Mesenchymal stem cell (in vitro differentiated cells and primary cell): ENCODE measurements around the gene CRACDL.

Source experiments
- DNase-seq: peaks from one replicate; pipeline ENCODE4 v3.0.0-alpha.2; 2013
- H2AFZ ChIP-seq: one replicate; pipeline ENCODE4 v1.6.1; 2013; ENCODE audit warnings: low read depth, mild to moderate bottlenecking, control low read depth, inconsistent platforms, low read length, moderate library complexity
- H2AK5ac ChIP-seq: 2 replicates; pipeline ENCODE4 v1.6.1; 2013; ENCODE audit warnings: low read length, moderate library complexity, mild to moderate bottlenecking, inconsistent platforms; ENCODE audit not compliant: severe bottlenecking
- H2BK120ac ChIP-seq: one replicate; pipeline ENCODE4 v1.6.1; 2013; ENCODE audit warnings: low read depth, mild to moderate bottlenecking, inconsistent platforms, low read length, moderate library complexity
- H2BK12ac ChIP-seq, 2 experiments: one replicate each; pipeline ENCODE4 v1.6.1; 2013; ENCODE audit warnings: inconsistent platforms in 2 of 2, low read length in 2 of 2, mild to moderate bottlenecking in 2 of 2, moderate library complexity in 2 of 2, control low read depth in 1 of 2
- H2BK15ac ChIP-seq: one replicate; pipeline ENCODE4 v1.6.1; 2013; ENCODE audit warnings: mild to moderate bottlenecking, low read depth, inconsistent platforms; ENCODE audit not compliant: poor library complexity, severe bottlenecking
- H2BK5ac ChIP-seq: 2 replicates; pipeline ENCODE4 v1.6.1; 2013; ENCODE audit warnings: low read depth, mild to moderate bottlenecking, low read length, control low read depth, inconsistent platforms; ENCODE audit not compliant: poor library complexity, severe bottlenecking
- H3K14ac ChIP-seq, 2 experiments: one replicate each; pipeline ENCODE4 v1.6.1; 2013; ENCODE audit warnings: inconsistent platforms in 2 of 2, low read length in 2 of 2, control low read depth in 1 of 2, mild to moderate bottlenecking in 1 of 2, moderate library complexity in 1 of 2
- H3K18ac ChIP-seq, 2 experiments: one replicate each; pipeline ENCODE4 v1.6.1; 2013; ENCODE audit warnings: inconsistent platforms in 2 of 2, low read length in 2 of 2, control low read depth in 1 of 2, low read depth in 1 of 2, mild to moderate bottlenecking in 1 of 2
- H3K23ac ChIP-seq, 2 experiments: one replicate each; pipeline ENCODE4 v1.6.1; 2013; ENCODE audit warnings: inconsistent platforms in 2 of 2, low read length in 2 of 2, mild to moderate bottlenecking in 2 of 2, moderate library complexity in 2 of 2, control low read depth in 1 of 2
- H3K27ac ChIP-seq: 2 replicates; pipeline ENCODE4 v1.5.1; 2013; ENCODE audit warnings: mild to moderate bottlenecking, moderate library complexity, low read length, control low read depth, inconsistent platforms; ENCODE audit not compliant: poor library complexity, severe bottlenecking
- H3K27me3 ChIP-seq, 2 experiments: 2 replicates each; pipeline versions ENCODE4 v1.6.1 to v1.7.0; 2013; ENCODE audit warnings: low read length in 2 of 2, mild to moderate bottlenecking in 2 of 2, moderate library complexity in 2 of 2, control low read depth in 1 of 2, inconsistent platforms in 1 of 2; ENCODE audit not compliant: control insufficient read depth in 1 of 2, insufficient read depth in 1 of 2
- H3K36me3 ChIP-seq, 2 experiments: 2 replicates each; pipeline versions ENCODE4 v1.6.1 to v1.7.0; 2013; ENCODE audit warnings: low read length in 2 of 2, control low read depth in 1 of 2, inconsistent platforms in 1 of 2, low read depth in 1 of 2, mild to moderate bottlenecking in 1 of 2; ENCODE audit not compliant: insufficient read depth in 2 of 2, control insufficient read depth in 1 of 2
- H3K4ac ChIP-seq, 2 experiments: one replicate each; pipeline ENCODE4 v1.6.1; 2013; ENCODE audit warnings: inconsistent platforms in 2 of 2, low read length in 2 of 2, mild to moderate bottlenecking in 2 of 2, moderate library complexity in 2 of 2, control low read depth in 1 of 2, low read depth in 1 of 2
- H3K4me1 ChIP-seq: 2 replicates; pipeline ENCODE4 v1.6.1; 2013; ENCODE audit warnings: low read depth, low read length, control low read depth; ENCODE audit not compliant: control insufficient read depth, insufficient read depth
- H3K4me2 ChIP-seq: 2 replicates; pipeline ENCODE4 v1.6.1; 2013; ENCODE audit warnings: low read length, mild to moderate bottlenecking, inconsistent platforms; ENCODE audit not compliant: poor library complexity, severe bottlenecking
- H3K4me3 ChIP-seq, 2 experiments: 2 replicates each; pipeline versions ENCODE4 v1.5.1 to v1.7.0; 2013; ENCODE audit warnings: low read length in 2 of 2, mild to moderate bottlenecking in 2 of 2, control low read depth in 1 of 2, low read depth in 1 of 2; ENCODE audit not compliant: insufficient read depth in 1 of 2
- H3K79me1 ChIP-seq: replicated peaks from 2 replicates; pipeline ENCODE4 v1.6.1; 2013; ENCODE audit warnings: mild to moderate bottlenecking, control low read depth, low read length, inconsistent platforms; ENCODE audit not compliant: poor library complexity, severe bottlenecking
- H3K9ac ChIP-seq: 2 replicates; pipeline ENCODE4 v1.7.0; 2013; ENCODE audit warnings: mild to moderate bottlenecking, low read length, moderate library complexity
- H3K9me3 ChIP-seq: 2 replicates; pipeline ENCODE4 v1.7.0; 2013; ENCODE audit warnings: mild to moderate bottlenecking, low read length; ENCODE audit not compliant: control insufficient read depth
- H4K8ac ChIP-seq: one replicate; pipeline ENCODE4 v1.6.1; 2013; ENCODE audit warnings: inconsistent platforms, mild to moderate bottlenecking, low read length, moderate library complexity
- H4K91ac ChIP-seq: one replicate; pipeline ENCODE4 v1.6.1; 2013; ENCODE audit warnings: mild to moderate bottlenecking, low read length, inconsistent platforms
- WGBS: methylation state at CpG from one replicate; pipeline ENCODE4 v1.1.7; 2013; ENCODE audit warnings: mixed read lengths; 5-methylcytosine and 5-hydroxymethylcytosine counted together

CRACDL gene

DNA sequence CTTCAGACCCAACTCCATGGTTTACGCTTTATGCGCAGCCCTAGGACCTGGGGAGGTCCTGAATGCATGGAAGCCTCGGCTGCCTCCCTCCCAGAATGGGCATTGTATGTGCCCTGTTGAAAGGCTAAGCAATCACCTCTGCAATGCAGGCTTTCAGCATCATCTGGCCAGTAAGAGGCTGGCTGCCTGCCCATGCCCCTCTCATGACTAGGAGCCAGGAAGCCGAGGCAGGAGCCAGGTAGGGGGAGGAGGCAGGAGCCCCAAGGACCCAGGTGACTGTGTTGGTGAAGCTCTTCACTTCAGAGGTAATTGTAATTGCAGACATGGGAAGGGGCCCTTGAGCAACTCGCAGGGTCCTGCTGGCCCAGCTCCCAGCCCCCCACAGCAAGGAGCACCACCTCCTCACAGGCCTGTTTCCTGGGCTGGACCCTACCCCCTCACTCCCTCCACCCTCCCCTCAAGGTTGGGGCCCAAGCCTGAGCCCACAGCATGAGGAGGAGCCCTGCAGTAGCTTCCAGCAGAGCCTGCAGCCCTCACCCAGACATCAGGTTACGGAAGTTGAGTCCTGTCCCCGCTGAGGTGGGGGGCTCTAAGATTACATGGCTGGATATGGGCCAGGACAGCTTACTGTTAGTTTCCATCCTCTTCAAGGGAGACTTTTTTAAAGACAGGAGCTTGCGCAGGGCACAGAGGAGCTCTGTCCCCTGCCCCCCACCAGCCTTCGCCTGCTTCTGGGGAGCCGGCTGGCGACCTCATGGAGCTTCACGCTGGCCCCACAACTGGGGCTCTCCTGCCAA, 21.9 kb downstream of the CRACDL start:
- no peaks in the 10 kb centered on the region for H3K9me3 ChIP-seq
- peak overlapping the region; percentile 14 for H2AK5ac ChIP-seq
- no peak overlapping the region for H3K4ac ChIP-seq
- H4K8ac ChIP-seq, result no peak overlapping the region
- no peak overlapping the region for H3K18ac ChIP-seq
- H2BK120ac ChIP-seq, result no peak overlapping the region
- no peak overlapping the region for H2BK12ac ChIP-seq
- H3K23ac ChIP-seq, result no peak overlapping the region
- H3K27me3 ChIP-seq, result no peaks in the 10 kb centered on the region
- H3K4me1 ChIP-seq, result peaks cover 42% of the 10 kb centered on the region
- H3K4me2 ChIP-seq, result no peak overlapping the region
- no peak overlapping the region for H3K9ac ChIP-seq
- no peak overlapping the region for H3K14ac ChIP-seq
- H4K91ac ChIP-seq, result no peak overlapping the region
- peak overlapping the region; percentile 7 for H2AFZ ChIP-seq
- no peaks in the 10 kb centered on the region for H3K79me1 ChIP-seq
- H3K27ac ChIP-seq, result no peak overlapping the region
- no peak overlapping the region for H2BK15ac ChIP-seq
- WGBS, result 90% methylated on average over 12 of the region's 12 CpGs
- no peak overlapping the region for H2BK5ac ChIP-seq
- H3K36me3 ChIP-seq, result peaks cover 0 to 3% of the 10 kb centered on the region in 2 experiments
- no peak overlapping the region for H3K4me3 ChIP-seq
- no peak for DNase-seq

DNA sequence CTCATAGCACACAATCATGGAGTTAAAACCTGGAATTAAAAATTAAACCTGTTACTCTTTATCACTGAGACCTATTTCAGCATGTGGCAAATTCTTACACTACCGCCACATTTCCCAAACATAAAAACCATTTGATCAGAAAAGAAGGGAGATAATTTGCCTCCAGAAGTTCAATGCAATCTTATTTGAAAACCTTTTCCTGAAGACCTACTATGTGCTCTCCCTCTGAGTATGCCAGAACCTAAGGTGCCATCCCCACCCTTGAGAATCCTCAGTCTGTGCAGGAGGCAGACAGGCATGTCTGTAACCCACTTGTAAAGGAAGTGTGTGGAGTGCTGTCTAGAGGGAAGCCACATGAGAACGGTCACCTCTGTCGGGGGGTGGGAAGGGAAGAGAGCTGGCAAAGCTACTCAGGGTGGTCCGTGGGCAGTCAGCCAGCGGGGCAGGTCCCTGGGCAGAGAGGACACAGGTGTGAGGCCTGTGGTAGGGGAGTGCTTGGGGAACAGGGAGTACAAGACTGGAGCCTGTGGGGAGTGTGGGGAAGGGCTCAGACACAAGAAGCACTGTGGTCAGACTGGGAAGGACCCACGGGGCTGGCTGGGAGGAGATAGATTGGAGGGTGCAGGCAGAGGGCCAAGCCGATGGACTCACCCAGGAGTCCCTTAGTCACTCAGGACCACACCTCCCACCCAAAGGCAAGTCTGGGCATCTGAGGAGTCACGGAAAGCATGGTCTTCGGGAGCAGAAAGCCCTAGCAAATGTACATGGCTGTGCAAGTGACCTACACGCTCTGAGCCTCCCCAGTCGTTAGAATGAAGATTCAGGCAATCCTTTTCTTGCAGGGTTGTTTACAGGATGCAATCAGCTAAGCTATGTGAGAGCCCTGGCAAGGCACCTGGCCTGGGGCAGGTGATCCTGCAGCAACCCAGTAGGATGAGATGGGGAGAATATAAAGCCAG, 22.8 kb downstream of the CRACDL start:
- DNase-seq, result no peak
- 89% methylated on average over 11 of the region's 11 CpGs for WGBS

DNA sequence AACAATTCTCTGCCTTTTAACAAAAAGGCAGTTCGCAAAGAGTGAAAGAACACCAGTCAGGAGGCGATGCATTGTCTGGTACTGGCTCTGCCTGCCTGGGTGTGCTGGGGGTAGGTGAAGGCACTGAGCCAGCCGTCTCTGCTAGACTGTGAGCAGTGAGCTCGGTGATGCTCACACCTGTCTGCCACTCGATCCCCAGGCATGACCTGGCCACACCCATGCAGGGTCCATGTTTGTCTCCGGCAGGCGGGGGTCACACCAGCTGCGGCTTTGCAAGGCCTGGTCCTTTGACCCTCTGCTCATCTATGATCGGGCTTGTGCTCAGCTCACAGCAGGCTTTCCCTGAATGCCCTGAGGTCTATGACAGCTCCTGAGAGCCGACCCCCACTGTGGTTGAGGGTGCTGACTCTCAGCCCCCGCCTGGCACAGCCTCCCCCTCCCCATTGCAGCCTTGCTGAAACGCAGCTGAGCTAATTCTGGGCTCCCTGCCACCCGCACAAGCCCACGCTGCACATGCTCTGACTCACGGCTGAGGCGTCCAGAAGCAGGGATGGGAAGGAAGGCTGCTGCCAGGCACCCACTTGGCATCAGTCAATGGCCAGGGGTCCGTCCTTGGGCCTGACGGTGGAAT, 23.7 kb downstream of the CRACDL start:
- Histone ChIP-seq H3K4me2 (peak overlapping the region; percentile 32), H3K18ac (no peak overlapping the region), H3K4ac (no peak overlapping the region), H3K9ac (no peak overlapping the region), H3K23ac (no peak overlapping the region), H3K27me3 (peaks cover 0 to 4% of the 10 kb centered on the region in 2 experiments), H3K36me3 (peaks cover 0 to 3% of the 10 kb centered on the region in 2 experiments), H2BK15ac (no peak overlapping the region), H3K4me3 (no peak overlapping the region), H2AK5ac (no peak overlapping the region), H2BK120ac (no peak overlapping the region), H4K91ac (peak overlapping the region; percentile 41), H2BK5ac (no peak overlapping the region), H3K4me1 (peaks cover 44% of the 10 kb centered on the region), H3K27ac (peak overlapping the region; percentile 47), H3K79me1 (no peaks in the 10 kb centered on the region), H2BK12ac (peak overlapping the region; percentile 3 to 71), H3K14ac (no peak overlapping the region), H4K8ac (no peak overlapping the region), H2AFZ (no peak overlapping the region), H3K9me3 (no peaks in the 10 kb centered on the region)
- WGBS, result 68% methylated on average over 18 of the region's 18 CpGs
- DNase-seq, result peak; percentile 37

More for the DNA sequence above, 22.8 kb downstream of the CRACDL start:
- Histone ChIP-seq H3K23ac (no peak overlapping the region), H2AFZ (no peak overlapping the region), H3K18ac (no peak overlapping the region), H2BK12ac (no peak overlapping the region), H3K79me1 (no peaks in the 10 kb centered on the region), H3K9me3 (no peaks in the 10 kb centered on the region), H3K27ac (peak overlapping the region; percentile 34), H3K36me3 (peaks cover 0 to 3% of the 10 kb centered on the region in 2 experiments), H3K14ac (no peak overlapping the region), H2BK15ac (no peak overlapping the region), H3K4me3 (no peak overlapping the region), H4K8ac (no peak overlapping the region), H3K27me3 (no peaks in the 10 kb centered on the region), H3K4me2 (no peak overlapping the region), H3K4me1 (peaks cover 44% of the 10 kb centered on the region), H3K9ac (no peak overlapping the region), H2AK5ac (peak overlapping the region; percentile 21), H2BK5ac (no peak overlapping the region), H4K91ac (no peak overlapping the region), H2BK120ac (no peak overlapping the region), H3K4ac (no peak overlapping the region)
